Right ventricle myocardium superior (tissue), 1 donor: ENCODE measurements around the gene ELOVL5. TPM values are rescaled to one million over a fixed set of nuclear protein-coding genes. Genes with fewer than 3 reads are reported as not detected.

Source experiments
- ATAC-seq: fragments of 200-7000 bp; cut with Tn5 transposase; one replicate; pipeline ENCODE4 v1.9.1; 2020; ENCODE audit warnings: mild to moderate bottlenecking; ENCODE audit not compliant: poor library complexity
- DNase-seq: peaks from one replicate; pipeline ENCODE4 v3.0.0-alpha.2; 2020
- intact Hi-C: fragments of 100-400 bp; cut with DNase I; formaldehyde crosslinking; loops from one replicate; pipeline ENCODE4 v1.11.2; 2022
- microRNA-seq: library from miRNA; unstranded; fragments of <30 nt; microRNA quantifications from one replicate; pipeline ENCODE4 v1.2.0, GENCODE V29; 2020
- total RNA-seq: library from RNA; stranded (reverse); fragmentation: NEBNext Ultra II Directional; extraction: Animal tissue kit (Norgen Biotek cat#: 25700); gene quantifications from one replicate; pipeline ENCODE4 v1.2.1, GENCODE V29; 2021
- donor health status: DM: no; HTN: yes; CAD: no; lungs with severe emphysema.

Gene ELOVL5
- total RNA-seq, 1 donor from 2014 or later, result 20.8 TPM

- DNase-seq (no peak), ATAC-seq (no peak)
- intact Hi-C loops, result no loop called here
Measured at GRCh38 chr6:53230775-53231467, 117.8 kb downstream of the ELOVL5 start.

GRCh38 chr6:53227847-53228246, 120.9 kb downstream of the ELOVL5 start:
- ATAC-seq (no peak), DNase-seq (no peak)
- intact Hi-C loops, result no loop called here

GRCh38 chr6:53220605-53221004, 128.1 kb downstream of the ELOVL5 start:
- DNase-seq (no peak), ATAC-seq (no peak)
- intact Hi-C loops, result no loop called here

Small RNA genes within 50 kb of the gene (microRNA-seq; reads per million reads assigned to microRNA genes)
- gene MIR5685, result not detected

Other genes with a start within 250 kb of the ELOVL5 start
- gene GCM1, start 200.1 kb downstream of the ELOVL5 start, total RNA-seq, result not detected
- 26.6 TPM for gene GCLC, start 196.2 kb upstream of the ELOVL5 start, total RNA-seq